A673 (cell line): Measurements from ENCODE around the gene EPO.

ENCODE experiments used
- CTCF ChIP-seq: fragments of 300-800, 200-600 bp; sonication (generic); conservative IDR thresholded peaks from 2 replicates; pipeline ENCODE4 v1.5.1; 2017; ENCODE audit warnings: low read depth, mild to moderate bottlenecking, antibody characterized with exemption, low read length, moderate library complexity, mixed read lengths
- EZH2 ChIP-seq: fragments of 200-600 bp; sonication (generic); IDR thresholded peaks from 2 replicates; pipeline ENCODE4 v1.6.1; 2017; ENCODE audit warnings: borderline replicate concordance, low read depth, mild to moderate bottlenecking, mixed read lengths, antibody characterized with exemption, low read length; ENCODE audit not compliant: poor library complexity, severe bottlenecking

DNA sequence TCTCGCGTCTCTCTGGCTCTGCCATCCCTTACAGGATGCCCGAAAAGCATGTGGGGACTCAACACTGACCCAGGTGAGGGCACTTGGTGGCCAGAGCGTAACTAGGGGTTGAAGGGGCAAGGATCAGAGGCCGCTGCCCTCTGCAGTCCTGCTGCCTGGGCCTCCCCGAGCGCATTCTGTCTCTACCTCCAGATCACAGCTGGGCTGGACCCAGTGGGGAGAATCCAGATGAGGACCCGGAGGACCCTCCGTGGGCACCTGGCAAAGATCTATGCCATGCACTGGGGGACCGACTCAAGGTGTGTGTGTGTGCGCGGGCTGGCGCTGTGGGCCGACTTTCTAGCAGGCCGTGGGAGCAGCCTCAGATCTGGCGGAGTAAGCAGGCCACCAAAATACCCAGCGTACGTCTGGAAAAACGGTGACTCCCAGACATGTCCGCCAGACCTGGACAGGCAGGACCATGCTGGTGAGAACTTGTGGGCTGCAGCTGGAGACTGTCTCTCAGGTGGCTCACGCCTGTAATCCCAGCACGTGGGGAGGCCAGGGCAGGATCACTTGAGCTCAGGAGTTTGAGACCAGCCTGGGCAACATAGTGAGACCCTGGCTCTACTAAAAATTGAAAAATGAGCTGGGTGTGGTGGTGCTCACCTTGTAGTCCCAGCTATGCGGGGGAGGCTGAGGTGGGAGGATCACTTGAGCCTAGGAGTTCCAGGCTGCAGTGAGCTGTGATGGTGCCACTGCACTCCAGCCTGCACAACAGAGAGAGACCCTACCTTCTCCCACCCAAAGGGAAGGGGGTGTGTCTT, 43.6 kb upstream of the EPO start:
- TF ChIP-seq CTCF (no peak), EZH2 (no peak)
